ENCODE data around the gene CDH23.

- no peak for TF ChIP-seq EP300 (IDR thresholded peaks at IDR 0.05)
- no peak for TF ChIP-seq CTCF (IDR thresholded peaks at IDR 0.05)
These were observed 297.4 kb downstream of the CDH23 start for GRCh38 chr10:71694039-71694501.

Data from upper lobe of left lung (tissue), 4 donors.